GM12865 (cell line): ENCODE results near the gene CDH4.

Source experiments
- DNase-seq: peaks from one replicate; pipeline ENCODE4 v3.0.0; 2010; ENCODE audit warnings: low read depth
- H3K4me3 ChIP-seq: 2 replicates; pipeline ENCODE4 v1.5.1; 2011; ENCODE audit warnings: mild to moderate bottlenecking, low read depth, low read length, control low read depth
- TF ChIP-seq, protein P1 (sequence below): IDR thresholded peaks from 2 replicates; pipeline ENCODE4 v1.5.1; 2011; ENCODE audit warnings: low read length, control low read depth, low read depth, inconsistent platforms; ENCODE audit not compliant: insufficient read depth; ENCODE audit errors: missing control alignments

The CDH4 gene

GRCh38 chr20:61805365-61805764, 553.3 kb downstream of the CDH4 start:
- TF ChIP-seq, protein P1, sequence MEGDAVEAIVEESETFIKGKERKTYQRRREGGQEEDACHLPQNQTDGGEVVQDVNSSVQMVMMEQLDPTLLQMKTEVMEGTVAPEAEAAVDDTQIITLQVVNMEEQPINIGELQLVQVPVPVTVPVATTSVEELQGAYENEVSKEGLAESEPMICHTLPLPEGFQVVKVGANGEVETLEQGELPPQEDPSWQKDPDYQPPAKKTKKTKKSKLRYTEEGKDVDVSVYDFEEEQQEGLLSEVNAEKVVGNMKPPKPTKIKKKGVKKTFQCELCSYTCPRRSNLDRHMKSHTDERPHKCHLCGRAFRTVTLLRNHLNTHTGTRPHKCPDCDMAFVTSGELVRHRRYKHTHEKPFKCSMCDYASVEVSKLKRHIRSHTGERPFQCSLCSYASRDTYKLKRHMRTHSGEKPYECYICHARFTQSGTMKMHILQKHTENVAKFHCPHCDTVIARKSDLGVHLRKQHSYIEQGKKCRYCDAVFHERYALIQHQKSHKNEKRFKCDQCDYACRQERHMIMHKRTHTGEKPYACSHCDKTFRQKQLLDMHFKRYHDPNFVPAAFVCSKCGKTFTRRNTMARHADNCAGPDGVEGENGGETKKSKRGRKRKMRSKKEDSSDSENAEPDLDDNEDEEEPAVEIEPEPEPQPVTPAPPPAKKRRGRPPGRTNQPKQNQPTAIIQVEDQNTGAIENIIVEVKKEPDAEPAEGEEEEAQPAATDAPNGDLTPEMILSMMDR: no peak
- no peak for DNase-seq
- H3K4me3 ChIP-seq: no peak overlapping the region

- TF ChIP-seq, protein P1: no peak
- H3K4me3 ChIP-seq: no peak overlapping the region
- DNase-seq: no peak
Observed at GRCh38 chr20:61805781-61806180, 553.7 kb downstream of the CDH4 start.

DNA sequence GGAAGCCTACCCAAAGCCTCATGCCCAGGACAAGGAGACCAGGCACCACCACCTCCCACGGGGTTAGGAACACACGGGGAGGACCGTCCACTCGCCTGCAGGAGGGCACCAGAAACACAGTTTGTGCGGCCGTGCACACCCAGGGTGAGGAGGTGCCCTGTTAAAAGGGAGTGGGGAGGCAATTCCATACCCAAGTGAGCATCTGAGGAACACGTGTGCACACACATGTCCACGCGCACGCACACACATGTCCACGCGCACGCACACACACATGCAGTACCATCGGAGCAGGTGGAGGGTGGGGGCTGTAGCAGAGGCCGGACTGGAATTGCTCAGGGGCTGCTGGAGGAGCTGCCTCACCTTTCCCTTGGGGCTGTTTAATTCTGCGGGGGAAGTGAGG, 554.3 kb downstream of the CDH4 start:
- TF ChIP-seq, protein P1: no peak
- no peak for DNase-seq
- no peak overlapping the region for H3K4me3 ChIP-seq

DNA sequence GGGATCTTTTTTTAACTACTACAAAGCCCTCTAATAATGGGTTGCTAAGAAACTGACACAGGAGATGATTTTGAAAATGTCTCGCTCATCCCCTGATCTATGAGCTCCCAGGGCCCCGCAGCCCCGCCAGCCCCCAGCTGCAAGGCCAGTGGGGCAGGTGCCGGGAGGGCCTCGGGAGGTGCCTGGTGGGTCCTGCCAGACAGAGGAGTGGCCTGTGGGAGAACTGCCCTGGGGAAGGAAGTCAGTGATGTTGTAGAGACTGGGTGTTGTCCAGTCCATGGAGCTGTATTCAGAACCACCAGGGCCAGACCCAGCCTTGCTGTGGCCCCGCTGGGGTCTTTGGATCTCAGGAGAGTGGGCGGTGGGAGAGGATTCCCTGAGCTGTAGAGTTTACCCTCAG, 554.9 kb downstream of the CDH4 start:
- no peak for DNase-seq
- no peak overlapping the region for H3K4me3 ChIP-seq
- TF ChIP-seq, protein P1: no peak

GRCh38 chr20:61807471-61808160, 555.6 kb downstream of the CDH4 start:
- TF ChIP-seq, protein P1: no peak
- no peak overlapping the region for H3K4me3 ChIP-seq
- DNase-seq: no peak

- TF ChIP-seq, protein P1: no peak
- H3K4me3 ChIP-seq: no peak overlapping the region
- DNase-seq: no peak
Observed at GRCh38 chr20:61808447-61808846, 556.4 kb downstream of the CDH4 start.
